Medulla oblongata (tissue), 1 donor: Measurements from ENCODE around the gene BATF.

Source experiments
- DNase-seq: peaks from one replicate; pipeline ENCODE4 v3.0.0-alpha.2; 2015; ENCODE audit errors: extremely low spot score

BATF gene

GRCh38 chr14:75531660-75532317, 9.5 kb downstream of the BATF start:
- no peak for DNase-seq

- DNase-seq = no peak
Measured at GRCh38 chr14:75533791-75534555, 11.7 kb downstream of the BATF start.

- no peak for DNase-seq
Measured at GRCh38 chr14:75535164-75535898, 13.1 kb downstream of the BATF start.

GRCh38 chr14:75537071-75537470, 14.8 kb downstream of the BATF start:
- DNase-seq = no peak

GRCh38 chr14:75539162-75539560, 16.9 kb downstream of the BATF start:
- no peak for DNase-seq

GRCh38 chr14:75539561-75540478, 17.6 kb downstream of the BATF start:
- no peak for DNase-seq

- DNase-seq = no peak
Measured at GRCh38 chr14:75540479-75540851, 18.2 kb downstream of the BATF start.

GRCh38 chr14:75542588-75543091, 20.4 kb downstream of the BATF start:
- DNase-seq = peak; percentile 64

- no peak for DNase-seq
Measured at GRCh38 chr14:75543253-75543652, 21.0 kb downstream of the BATF start.

- DNase-seq = no peak
Measured at GRCh38 chr14:75543786-75544185, 21.5 kb downstream of the BATF start.

- no peak for DNase-seq
Measured at GRCh38 chr14:75545907-75546306, 23.6 kb downstream of the BATF start.

- DNase-seq = no peak
Measured at GRCh38 chr14:75547552-75548250, 25.4 kb downstream of the BATF start.

GRCh38 chr14:75548544-75548943, 26.3 kb downstream of the BATF start:
- DNase-seq = no peak

- peak; percentile 48 for DNase-seq
Measured at GRCh38 chr14:75549169-75549568, 26.9 kb downstream of the BATF start.

- DNase-seq = no peak
Measured at GRCh38 chr14:75551021-75551420, 28.8 kb downstream of the BATF start.

GRCh38 chr14:75553157-75553556, 30.9 kb downstream of the BATF start:
- DNase-seq = no peak

GRCh38 chr14:75553761-75554364, 31.6 kb downstream of the BATF start:
- DNase-seq = no peak

GRCh38 chr14:75554482-75554881, 32.2 kb downstream of the BATF start:
- DNase-seq = no peak

- DNase-seq = no peak
Measured at GRCh38 chr14:75558440-75558839, 36.2 kb downstream of the BATF start.

GRCh38 chr14:75559045-75559444, 36.8 kb downstream of the BATF start:
- DNase-seq = no peak
